Subcutaneous adipose tissue (tissue), 4 donors: ENCODE results near the gene SEPTIN1. TPM values are rescaled to one million over a fixed set of nuclear protein-coding genes. Genes with fewer than 3 reads are reported as not detected.

Source experiments
- CTCF ChIP-seq: fragments of 450-650 bp; IDR thresholded peaks from one replicate; pipeline ENCODE4 v1.5.1; 2016; ENCODE audit warnings: low read depth, mild to moderate bottlenecking, control low read depth, antibody characterized with exemption, moderate library complexity
- total RNA-seq, 4 donors: library from RNA; depleted of rRNA; stranded (reverse); fragments of >200 nt; gene quantifications; one replicate each; pipeline ENCODE4 v1.1.0, GENCODE V29; 2016

The SEPTIN1 gene
- total RNA-seq, 4 donors from 2014 or later, result 0.33 to 4.4 (median 1.8) TPM

- TF ChIP-seq CTCF, result no peak
These were observed 27.0 kb upstream of the SEPTIN1 start for GRCh38 chr16:30409125-30410060.

- TF ChIP-seq CTCF, result no peak
These were observed 25.6 kb upstream of the SEPTIN1 start for GRCh38 chr16:30407804-30408534.

- no peak for TF ChIP-seq CTCF
These were observed 24.9 kb upstream of the SEPTIN1 start, which contains the start of gene ZNF771 for GRCh38 chr16:30407102-30407803. ZNF771 (plus strand) TSS chr16:30407606; CDS start chr16:30408054, 448 bp downstream.

- TF ChIP-seq CTCF, result no peak
These were observed 24.4 kb upstream of the SEPTIN1 start for GRCh38 chr16:30406795-30407101.

- TF ChIP-seq CTCF, result no peak
These were observed 19.5 kb upstream of the SEPTIN1 start for GRCh38 chr16:30401768-30402425.

GRCh38 chr16:30399435-30400186 is 17.2 kb upstream of the SEPTIN1 start:
- TF ChIP-seq CTCF, result no peak
